Lower leg skin (tissue), 4 donors: ENCODE data around the gene CLRN3. TPM values are rescaled to one million over a fixed set of nuclear protein-coding genes. Genes with fewer than 3 reads are reported as not detected.
A peak's percentile ranks its signal among the peaks of the same experiment; 100 is the strongest.

Source experiments
- DNase-seq, 2 donors: peaks; one replicate each; pipeline ENCODE4 v3.0.0-alpha.2; 2019; ENCODE audit warnings: low spot score in 2 of 2
- H3K4me3 ChIP-seq: fragments of 200-600 bp; sonication (generic); 2 replicates; pipeline ENCODE4 v1.5.1; 2017; ENCODE audit warnings: mild to moderate bottlenecking, low read depth; ENCODE audit not compliant: poor library complexity, severe bottlenecking
- CTCF ChIP-seq, 3 donors: fragments of 450-650 bp; IDR thresholded peaks; one replicate each; pipeline ENCODE4 v1.5.1; 2016; ENCODE audit warnings: antibody characterized with exemption in 3 of 3, mild to moderate bottlenecking in 3 of 3, moderate library complexity in 2 of 3
- POLR2A ChIP-seq, 2 donors: fragments of 450-650 bp; IDR thresholded peaks; one replicate each; pipeline ENCODE4 v1.6.1; 2016 to 2017; ENCODE audit warnings: antibody characterized with exemption in 2 of 2, mild to moderate bottlenecking in 1 of 2, moderate library complexity in 1 of 2
- WGBS, 2 donors: methylation state at CpG; one replicate each; pipeline ENCODE4 v1.1.5; 2018; 5-methylcytosine and 5-hydroxymethylcytosine counted together
- intact Hi-C: fragments of 100-400 bp; cut with DNase I; formaldehyde crosslinking; loops from one replicate; pipeline ENCODE4 v1.15.0; 2023; ENCODE audit warnings: low total_unique reads
- total RNA-seq, 4 donors: library from RNA; depleted of rRNA; stranded (reverse); fragments of >200 nt; gene quantifications; one replicate each; pipeline ENCODE4 v1.1.0, GENCODE V29; 2016

CLRN3 gene
- total RNA-seq, 4 donors from 2014 or later = not detected

- no peak overlapping the region for H3K4me3 ChIP-seq
- no peak for TF ChIP-seq POLR2A (IDR thresholded peaks at IDR 0.05)
- intact Hi-C loops = no loop called here
- DNase-seq = peak in 1 of 2 donors; percentile 56
- WGBS, 2 donors = 82 to 91% methylated on average over 4 of the region's 4 CpGs
Observed at GRCh38 chr10:127878475-127879055, 14.2 kb downstream of the CLRN3 start.

- 78 to 79% methylated on average over 5 of the region's 5 CpGs for WGBS, 2 donors
- no peak for TF ChIP-seq POLR2A (IDR thresholded peaks at IDR 0.05)
- no peak for TF ChIP-seq CTCF (IDR thresholded peaks at IDR 0.05)
- intact Hi-C loops = no loop called here
- no peak overlapping the region for H3K4me3 ChIP-seq
- no peak for DNase-seq
Observed at GRCh38 chr10:127877699-127878098, 15.0 kb downstream of the CLRN3 start.

- DNase-seq = peak in 1 of 2 donors; percentile 69
- no peak for TF ChIP-seq CTCF (IDR thresholded peaks at IDR 0.05)
- 87% methylated on average over 4 of the region's 4 CpGs for WGBS, 2 donors
Observed at GRCh38 chr10:127877116-127877515, 15.6 kb downstream of the CLRN3 start.

GRCh38 chr10:127875916-127876315, 16.8 kb downstream of the CLRN3 start:
- DNase-seq = peak in 1 of 2 donors; percentile 4
- intact Hi-C loops = no loop called here
- 89 to 90% methylated on average over 5 of the region's 5 CpGs for WGBS, 2 donors
- TF ChIP-seq POLR2A (IDR thresholded peaks at IDR 0.05) = no peak
- no peak for TF ChIP-seq CTCF (IDR thresholded peaks at IDR 0.05)
- no peak overlapping the region for H3K4me3 ChIP-seq

More at GRCh38 chr10:127877116-127877515, 15.6 kb downstream of the CLRN3 start:
- intact Hi-C loops = no loop called here
- H3K4me3 ChIP-seq = no peak overlapping the region

- WGBS, 2 donors = 92 to 94% methylated on average over 6 of the region's 6 CpGs
- H3K4me3 ChIP-seq = no peak overlapping the region
- intact Hi-C loops = no loop called here
- no peak for TF ChIP-seq POLR2A (IDR thresholded peaks at IDR 0.05)
- no peak for TF ChIP-seq CTCF (IDR thresholded peaks at IDR 0.05)
- DNase-seq = peak; percentile 0 to 78
Observed at GRCh38 chr10:127875449-127875765, 17.3 kb downstream of the CLRN3 start.

GRCh38 chr10:127874671-127875448, 17.9 kb downstream of the CLRN3 start:
- H3K4me3 ChIP-seq = no peak overlapping the region
- DNase-seq = peak; percentile 5 to 76
- no peak for TF ChIP-seq POLR2A (IDR thresholded peaks at IDR 0.05)
- TF ChIP-seq CTCF (IDR thresholded peaks at IDR 0.05) = no peak
- intact Hi-C loops = no loop called here
- WGBS, 2 donors = 80 to 95% methylated on average over 11 of the region's 11 CpGs
